ENCODE data around the gene KIAA0513.

GRCh38 chr16:85111184-85111583 is 83.6 kb downstream of the KIAA0513 start:
- no peak for TF ChIP-seq CTCF (IDR thresholded peaks at IDR 0.05 in 8 of 11, conservative IDR thresholded peaks at IDR 0.05 in 3 of 11)
- TF ChIP-seq POLR2AphosphoS5 (IDR thresholded peaks at IDR 0.05), result no peak
- no peak for TF ChIP-seq POLR2A (IDR thresholded peaks at IDR 0.05)

Data from spleen (tissue), 7 donors.